Measurements from ENCODE around the gene NUMA1. TPM values are rescaled to one million over a fixed set of nuclear protein-coding genes. Genes with fewer than 3 reads are reported as not detected.

The NUMA1 gene
- total RNA-seq, 1 donor from 2014 or later: 247 TPM

- TF ChIP-seq CTCF (IDR thresholded peaks at IDR 0.05): no peak
- no peaks in the 10 kb centered on the region for H3K27me3 Mint-ChIP-seq (ENCODE audit: unreplicated experiment)
- no peak for DNase-seq (ENCODE audit: extremely low spot score, unreplicated experiment)
- H3K36me3 Mint-ChIP-seq (ENCODE audit: unreplicated experiment): peaks cover 30% of the 10 kb centered on the region
- H3K4me1 Mint-ChIP-seq (ENCODE audit: unreplicated experiment): peaks cover 25% of the 10 kb centered on the region
- H3K9me3 Mint-ChIP-seq (ENCODE audit: unreplicated experiment): no peaks in the 10 kb centered on the region
- no peak overlapping the region for H3K4me3 Mint-ChIP-seq (ENCODE audit: unreplicated experiment)
- H3K27ac Mint-ChIP-seq (ENCODE audit: unreplicated experiment): peak overlapping the region; percentile 27
These were observed 79.1 kb downstream of the NUMA1 start for GRCh38 chr11:72001285-72001684.

- Mint-ChIP-seq H3K4me3 (ENCODE audit: unreplicated experiment) (no peak overlapping the region), H3K9me3 (ENCODE audit: unreplicated experiment) (no peaks in the 10 kb centered on the region), H3K36me3 (ENCODE audit: unreplicated experiment) (peaks cover 22% of the 10 kb centered on the region), H3K4me1 (ENCODE audit: unreplicated experiment) (peaks cover 25% of the 10 kb centered on the region), H3K27me3 (ENCODE audit: unreplicated experiment) (no peaks in the 10 kb centered on the region), H3K27ac (ENCODE audit: unreplicated experiment) (peak overlapping the region; percentile 88)
- TF ChIP-seq CTCF (IDR thresholded peaks at IDR 0.05): no peak
- DNase-seq (ENCODE audit: extremely low spot score, unreplicated experiment): no peak
These were observed 80.0 kb downstream of the NUMA1 start for GRCh38 chr11:72000202-72000867.

- peak overlapping the region; percentile 61 for H3K4me3 Mint-ChIP-seq (ENCODE audit: unreplicated experiment)
- H3K27me3 Mint-ChIP-seq (ENCODE audit: unreplicated experiment): no peaks in the 10 kb centered on the region
- no peak for DNase-seq (ENCODE audit: extremely low spot score, unreplicated experiment)
- H3K36me3 Mint-ChIP-seq (ENCODE audit: unreplicated experiment): peaks cover 21% of the 10 kb centered on the region
- peaks cover 25% of the 10 kb centered on the region for H3K4me1 Mint-ChIP-seq (ENCODE audit: unreplicated experiment)
- no peak for TF ChIP-seq CTCF (IDR thresholded peaks at IDR 0.05)
- peak overlapping the region; percentile 88 for H3K27ac Mint-ChIP-seq (ENCODE audit: unreplicated experiment)
- no peaks in the 10 kb centered on the region for H3K9me3 Mint-ChIP-seq (ENCODE audit: unreplicated experiment)
These were observed 80.5 kb downstream of the NUMA1 start for GRCh38 chr11:71999798-72000197.

- peaks cover 25% of the 10 kb centered on the region for H3K4me1 Mint-ChIP-seq (ENCODE audit: unreplicated experiment)
- H3K36me3 Mint-ChIP-seq (ENCODE audit: unreplicated experiment): peaks cover 21% of the 10 kb centered on the region
- peak overlapping the region; percentile 61 for H3K4me3 Mint-ChIP-seq (ENCODE audit: unreplicated experiment)
- peak overlapping the region; percentile 88 for H3K27ac Mint-ChIP-seq (ENCODE audit: unreplicated experiment)
- TF ChIP-seq CTCF (IDR thresholded peaks at IDR 0.05): no peak
- H3K27me3 Mint-ChIP-seq (ENCODE audit: unreplicated experiment): no peaks in the 10 kb centered on the region
- DNase-seq (ENCODE audit: extremely low spot score, unreplicated experiment): no peak
- no peaks in the 10 kb centered on the region for H3K9me3 Mint-ChIP-seq (ENCODE audit: unreplicated experiment)
These were observed 81.0 kb downstream of the NUMA1 start for GRCh38 chr11:71999362-71999761.

GRCh38 chr11:71998649-71999310, 81.6 kb downstream of the NUMA1 start, which contains the start of gene IL18BP:
Gene IL18BP, plus strand, starts transcription at chr11:71998909. Its CDS starts 1,076 bp downstream, at chr11:71999985.
- peak within 1 kb of the TSS; percentile 88 for H3K27ac Mint-ChIP-seq (ENCODE audit: unreplicated experiment)
- TF ChIP-seq CTCF (IDR thresholded peaks at IDR 0.05): no peak
- peak; percentile 74 for DNase-seq (ENCODE audit: extremely low spot score, unreplicated experiment)
- no peaks in the 10 kb centered on the region for H3K27me3 Mint-ChIP-seq (ENCODE audit: unreplicated experiment)
- H3K4me1 Mint-ChIP-seq (ENCODE audit: unreplicated experiment): peaks cover 25% of the 10 kb centered on the region
- peak within 1 kb of the TSS; percentile 61 for H3K4me3 Mint-ChIP-seq (ENCODE audit: unreplicated experiment)
- no peaks in the 10 kb centered on the region for H3K9me3 Mint-ChIP-seq (ENCODE audit: unreplicated experiment)
- H3K36me3 Mint-ChIP-seq (ENCODE audit: unreplicated experiment): peaks cover 17% of the 10 kb centered on the region
